Ovary (tissue), 9 donors: ENCODE measurements around the gene HTRA2. TPM values are rescaled to one million over a fixed set of nuclear protein-coding genes. Genes with fewer than 3 reads are reported as not detected.

Experiments used
- DNase-seq, 5 donors: peaks; one replicate each; pipeline ENCODE4 v3.0.0-alpha.2; 2019 to 2020
- H3K27ac ChIP-seq, 2 donors: fragments of 200-600 bp; one replicate each; pipeline versions ENCODE4 v1.5.1 to v1.8.0; 2019 to 2022
- H3K27me3 ChIP-seq: fragments of 200-600 bp; one replicate; pipeline ENCODE4 v1.8.0; 2022
- H3K36me3 ChIP-seq: fragments of 200-600 bp; sonication (generic); one replicate; pipeline ENCODE4 v1.5.1; 2019
- H3K4me1 ChIP-seq: one replicate; pipeline ENCODE4 v1.8.1; 2013; ENCODE audit warnings: mild to moderate bottlenecking, moderate library complexity; ENCODE audit not compliant: insufficient read depth
- H3K4me3 ChIP-seq: fragments of 200-600 bp; sonication (generic); one replicate; pipeline ENCODE4 v1.5.1; 2017
- H3K9me3 ChIP-seq, 2 donors: fragments of 200-600 bp in 1 of 2; sonication (generic) in 1 of 2; one replicate each; pipeline versions ENCODE4 v1.5.1 to v1.8.1; 2013 to 2019; ENCODE audit warnings: mild to moderate bottlenecking in 1 of 2, moderate library complexity in 1 of 2
- EP300 ChIP-seq: sonication (generic); formaldehyde crosslinking; IDR thresholded peaks from one replicate; pipeline ENCODE4 v1.6.1; 2017; ENCODE audit warnings: antibody characterized with exemption
- POLR2A ChIP-seq: fragments of 450-650 bp; IDR thresholded peaks from one replicate; pipeline ENCODE4 v1.6.1; 2017; ENCODE audit warnings: antibody characterized with exemption, mild to moderate bottlenecking, moderate library complexity
- WGBS, 3 donors: extraction: QIAGEN DNeasy Blood & Tissue Kit in 1 of 3; methylation state at CpG; one replicate each; pipeline versions ENCODE4 v1.1.5 to v1.1.7; 2013 to 2017; 5-methylcytosine and 5-hydroxymethylcytosine counted together
- intact Hi-C, 4 donors: fragments of 100-400 bp; cut with DNase I; formaldehyde crosslinking; loops; one replicate each; pipeline versions ENCODE4 v1.11.0 to v1.15.1; 2022 to 2023
- polyA plus RNA-seq, 2 donors: library from polyadenylated mRNA; stranded (reverse); fragments of 200-250 nt in 1 of 2; fragments of 350-450 nt in 1 of 2; fragmentation: Illumina TruSeq in 1 of 2; extraction: RNeasy Lipid Tissue Mini Kit (QIAGEN cat#74804) in 1 of 2; gene quantifications; one replicate each; pipeline ENCODE4 v1.2.3, GENCODE V29; 2013 to 2014
- total RNA-seq, 7 donors: library from RNA; depleted of rRNA in 2 of 7; stranded (reverse); fragments of >200 nt in 2 of 7; fragmentation: NEBNext Ultra II Directional in 3 of 7; extraction: Animal tissue kit (Norgen Biotek cat#: 25700) in 3 of 7; gene quantifications; one replicate each; pipeline versions ENCODE4 v1.1.0 to v1.2.4, GENCODE V29; 2016 to 2023
- TF ChIP-seq, protein P1 (sequence below), 3 donors: fragments of 450-650 bp in 2 of 3; fragments of 200-600 bp in 1 of 3; IDR thresholded peaks; one replicate each; pipeline versions ENCODE4 v1.5.1 to v1.8.0; 2016 to 2022; ENCODE audit warnings: antibody characterized with exemption in 3 of 3, mild to moderate bottlenecking in 1 of 3
- donor health status: DM: no; HTN: no; CAD: no; lungs with moderate emphysema.
- donor health status: DM: no; HTN: no; CAD: no.
- donor health status: Bipolar disorder and iron deficiency.
- donor health status: DM: yes; HTN: yes; CAD: no.
- donor health status: DM: no; HTN: no; CAD: no.
- donor health status: DM: yes; HTN: yes; CAD: no.

Gene HTRA2
- total and polyA plus RNA-seq, 9 donors: 28.7 to 47.6 (median 36.9) TPM

DNA sequence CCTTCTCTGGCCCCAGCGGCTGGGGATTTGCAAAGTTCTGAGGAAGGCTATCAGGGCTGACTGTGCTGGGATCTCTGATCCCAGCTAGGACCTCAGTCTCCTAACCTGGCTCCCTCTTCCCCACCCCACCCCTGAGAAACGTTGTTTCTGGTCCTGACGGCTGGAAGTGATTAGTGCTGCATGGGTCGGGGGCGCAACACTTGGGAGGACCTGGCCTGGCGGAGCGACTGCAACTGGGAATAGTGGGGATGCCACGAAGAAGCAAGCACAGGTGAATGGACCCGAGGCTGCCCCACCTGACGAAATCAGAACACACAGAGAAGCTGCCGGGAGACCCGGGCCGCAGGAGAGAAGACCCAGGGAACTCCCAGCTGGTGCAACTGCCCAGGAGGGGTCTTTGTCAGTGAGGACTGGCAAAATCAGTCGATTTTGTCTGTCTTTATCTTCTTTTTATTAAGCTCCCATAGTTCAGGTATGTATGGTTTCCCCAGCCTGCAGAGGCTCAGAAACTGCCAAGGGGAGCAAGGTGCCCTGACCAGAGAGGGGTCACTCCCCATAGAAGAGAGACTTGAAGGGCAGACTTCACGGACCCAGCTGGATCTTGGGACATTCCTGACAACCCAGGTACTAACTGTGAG is 29.7 kb upstream of the HTRA2 start:
- Histone ChIP-seq H3K4me3 (no peak overlapping the region), H3K36me3 (no peaks in the 10 kb centered on the region), H3K27ac (no peak overlapping the region), H3K9me3 (no peaks in the 10 kb centered on the region), H3K4me1 (peaks cover 2% of the 10 kb centered on the region), H3K27me3 (no peaks in the 10 kb centered on the region)
- no peak for TF ChIP-seq EP300
- TF ChIP-seq, protein P1, sequence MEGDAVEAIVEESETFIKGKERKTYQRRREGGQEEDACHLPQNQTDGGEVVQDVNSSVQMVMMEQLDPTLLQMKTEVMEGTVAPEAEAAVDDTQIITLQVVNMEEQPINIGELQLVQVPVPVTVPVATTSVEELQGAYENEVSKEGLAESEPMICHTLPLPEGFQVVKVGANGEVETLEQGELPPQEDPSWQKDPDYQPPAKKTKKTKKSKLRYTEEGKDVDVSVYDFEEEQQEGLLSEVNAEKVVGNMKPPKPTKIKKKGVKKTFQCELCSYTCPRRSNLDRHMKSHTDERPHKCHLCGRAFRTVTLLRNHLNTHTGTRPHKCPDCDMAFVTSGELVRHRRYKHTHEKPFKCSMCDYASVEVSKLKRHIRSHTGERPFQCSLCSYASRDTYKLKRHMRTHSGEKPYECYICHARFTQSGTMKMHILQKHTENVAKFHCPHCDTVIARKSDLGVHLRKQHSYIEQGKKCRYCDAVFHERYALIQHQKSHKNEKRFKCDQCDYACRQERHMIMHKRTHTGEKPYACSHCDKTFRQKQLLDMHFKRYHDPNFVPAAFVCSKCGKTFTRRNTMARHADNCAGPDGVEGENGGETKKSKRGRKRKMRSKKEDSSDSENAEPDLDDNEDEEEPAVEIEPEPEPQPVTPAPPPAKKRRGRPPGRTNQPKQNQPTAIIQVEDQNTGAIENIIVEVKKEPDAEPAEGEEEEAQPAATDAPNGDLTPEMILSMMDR (IDR thresholded peaks at IDR 0.05): no peak
- no peak for TF ChIP-seq POLR2A
- 43 to 54% (median 46%) methylated on average over 15 of the region's 15 CpGs for WGBS, 3 donors
- DNase-seq: no peak
- intact Hi-C loops: loop anchor here in 1 of 4 donors (10.0 kb wide), 1 partner anchor 85 kb away; no protein-coding TSS in a partner anchor

DNA sequence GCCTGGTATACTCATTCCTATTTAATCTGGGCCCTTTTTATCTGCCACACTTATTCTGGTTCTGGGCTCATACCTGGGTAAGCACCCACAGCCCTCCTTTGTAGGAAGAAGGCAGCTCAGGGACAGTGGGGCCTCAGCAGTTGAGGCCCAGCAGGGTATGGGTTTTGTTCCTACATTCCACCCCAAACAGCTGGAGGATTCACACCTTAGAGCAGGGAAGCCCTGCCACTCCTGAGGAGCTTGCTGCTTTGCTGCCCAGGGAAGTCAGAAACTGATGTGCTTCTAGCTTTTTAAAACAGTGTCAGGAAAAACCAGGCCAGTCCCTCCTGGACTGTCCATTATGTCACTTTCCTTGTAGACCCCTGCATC is 29.2 kb upstream of the HTRA2 start:
- Histone ChIP-seq H3K36me3 (no peaks in the 10 kb centered on the region), H3K4me3 (no peak overlapping the region), H3K4me1 (peaks cover 2% of the 10 kb centered on the region), H3K9me3 (no peaks in the 10 kb centered on the region), H3K27me3 (no peaks in the 10 kb centered on the region), H3K27ac (no peak overlapping the region)
- no peak for DNase-seq
- TF ChIP-seq EP300 (no peak), POLR2A (no peak)
- TF ChIP-seq, protein P1 (IDR thresholded peaks at IDR 0.05): no peak
- intact Hi-C loops: loop anchor here in 1 of 4 donors (10.0 kb wide), 1 partner anchor 84 kb away; no protein-coding TSS in a partner anchor

DNA sequence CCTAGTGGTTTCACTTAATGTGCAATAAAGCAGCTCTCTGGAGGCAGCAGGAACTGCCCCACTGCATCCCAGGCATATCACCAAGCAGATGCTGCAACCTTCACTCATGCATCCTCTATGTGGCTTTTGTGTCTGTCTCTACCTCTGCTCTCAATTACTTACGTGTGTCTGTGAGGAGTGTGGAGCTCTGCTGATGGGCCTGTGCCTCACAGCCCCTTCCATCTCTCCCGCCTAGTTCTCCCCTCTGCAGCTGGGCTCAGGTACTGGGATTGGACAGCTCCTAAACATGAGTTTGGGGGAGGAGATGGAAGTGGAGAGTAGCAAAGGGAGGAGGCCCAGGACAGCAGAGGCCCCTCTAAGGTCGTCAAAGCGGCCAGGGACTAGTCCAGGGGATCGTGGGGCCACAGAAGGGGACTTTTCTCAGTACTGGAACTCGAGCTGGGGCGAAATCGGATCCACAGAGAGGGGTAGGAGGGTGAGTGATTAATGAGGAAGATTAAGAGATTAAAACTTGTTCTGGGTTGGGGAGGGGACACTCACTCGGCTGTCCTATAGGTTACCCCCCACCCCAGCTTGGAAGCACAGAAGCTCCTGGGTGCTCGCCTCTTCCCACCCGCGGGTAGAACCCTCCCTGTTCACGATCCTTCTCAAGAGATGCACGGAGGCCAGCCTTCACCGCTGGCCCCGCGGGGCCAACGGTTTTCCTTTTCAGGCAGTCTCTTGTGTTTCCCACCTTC is 28.2 kb upstream of the HTRA2 start:
- H3K4me3 ChIP-seq: no peak overlapping the region
- DNase-seq: no peak
- H3K27ac ChIP-seq: no peak overlapping the region
- no peaks in the 10 kb centered on the region for H3K27me3 ChIP-seq
- 76 to 79% (median 78%) methylated on average over 18 of the region's 18 CpGs for WGBS, 3 donors
- TF ChIP-seq POLR2A (no peak), EP300 (no peak)
- TF ChIP-seq, protein P1 (IDR thresholded peaks at IDR 0.05): no peak
- H3K36me3 ChIP-seq: no peaks in the 10 kb centered on the region
- no peaks in the 10 kb centered on the region for H3K9me3 ChIP-seq
- intact Hi-C loops: loop anchor here in 1 of 4 donors (10.0 kb wide), 1 partner anchor 83 kb away; no protein-coding TSS in a partner anchor
- peaks cover 2% of the 10 kb centered on the region for H3K4me1 ChIP-seq

DNA sequence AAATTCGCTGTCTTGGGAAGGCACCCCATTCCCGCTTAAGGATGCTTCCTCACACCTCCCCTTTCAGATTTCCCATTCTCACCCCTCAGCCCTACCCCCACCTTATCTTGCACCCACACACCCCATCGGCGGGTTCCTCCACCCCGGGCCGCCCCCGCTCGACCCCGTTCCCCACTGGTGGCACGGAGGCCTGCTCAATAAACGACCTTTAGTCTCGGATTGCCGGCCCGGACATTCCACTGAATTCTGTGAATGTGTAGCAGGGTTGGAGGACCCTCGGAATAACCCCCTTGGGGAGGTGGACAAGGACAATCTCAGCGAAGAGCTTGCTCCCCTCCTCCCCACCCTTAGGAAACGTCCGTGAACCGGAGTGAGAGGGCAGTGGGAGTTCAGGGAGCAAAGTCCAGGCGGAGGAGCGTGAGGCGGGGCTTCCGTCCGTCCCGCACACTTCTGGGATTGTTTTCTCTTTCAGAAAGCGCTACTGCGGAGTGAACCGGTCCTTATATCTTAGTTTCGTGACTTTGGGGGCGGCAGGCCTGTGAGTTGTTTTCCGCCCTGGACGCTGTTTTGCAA is 27.5 kb upstream of the HTRA2 start:
- WGBS, 3 donors: 18 to 24% (median 23%) methylated on average over 32 of the region's 32 CpGs

More for the DNA sequence above, 27.5 kb upstream of the HTRA2 start:
- H3K4me3 ChIP-seq: peak overlapping the region; percentile 34
- no peaks in the 10 kb centered on the region for H3K36me3 ChIP-seq
- H3K4me1 ChIP-seq: peaks cover 6% of the 10 kb centered on the region
- DNase-seq: no peak
- no peaks in the 10 kb centered on the region for H3K27me3 ChIP-seq
- H3K9me3 ChIP-seq: no peaks in the 10 kb centered on the region
- TF ChIP-seq EP300 (no peak), POLR2A (no peak)
- TF ChIP-seq, protein P1 (IDR thresholded peaks at IDR 0.05): no peak
- H3K27ac ChIP-seq: no peak overlapping the region
- intact Hi-C loops: loop anchor here in 1 of 4 donors (10.0 kb wide), 1 partner anchor 83 kb away; no protein-coding TSS in a partner anchor
